T-helper 1 cell treated with Interleukin-12 subunit alpha and Interleukin-12 subunit beta and Interleukin-4 antibody, amounts not matched to agents 30 μg/mL and 1 μg/mL, for 36 hours (primary cell): ENCODE results near the gene GFM2.
"Not testable (repeated sequence)": the region's sequence is repeated elsewhere in the genome, so short reads cannot be mapped to it uniquely, and the experiment has no call there.

Source experiments
- H3K27ac Mint-ChIP-seq: one replicate; pipeline ENCODE4 v1.8.0; 2021; ENCODE audit warnings: mild to moderate bottlenecking, mixed read lengths
- H3K27me3 Mint-ChIP-seq: one replicate; pipeline ENCODE4 v1.8.0; 2021; ENCODE audit warnings: low read depth, mixed read lengths
- H3K36me3 Mint-ChIP-seq: one replicate; pipeline ENCODE4 v1.8.0; 2021; ENCODE audit warnings: low read depth, mixed read lengths
- H3K4me1 Mint-ChIP-seq: one replicate; pipeline ENCODE4 v1.8.0; 2021; ENCODE audit warnings: low read depth, mixed read lengths
- H3K4me3 Mint-ChIP-seq: one replicate; pipeline ENCODE4 v1.8.0; 2021; ENCODE audit warnings: mild to moderate bottlenecking, moderate library complexity, mixed read lengths
- H3K9me3 Mint-ChIP-seq: one replicate; pipeline ENCODE4 v1.8.0; 2021; ENCODE audit warnings: mixed read lengths

The GFM2 gene

GRCh38 chr5:74762599-74762998 is 4.3 kb downstream of the GFM2 start:
- Mint-ChIP-seq H3K27me3 (no peaks in the 10 kb centered on the region), H3K27ac (no peak overlapping the region), H3K4me3 (no peak overlapping the region), H3K9me3 (no peaks in the 10 kb centered on the region), H3K4me1 (peaks cover 19% of the 10 kb centered on the region), H3K36me3 (peaks cover 12% of the 10 kb centered on the region)

- H3K27ac Mint-ChIP-seq, result no peak overlapping the region
- no peak overlapping the region for H3K4me3 Mint-ChIP-seq
- H3K4me1 Mint-ChIP-seq, result peaks cover 19% of the 10 kb centered on the region
- H3K9me3 Mint-ChIP-seq, result peaks cover 5% of the 10 kb centered on the region
- H3K36me3 Mint-ChIP-seq, result peaks cover 20% of the 10 kb centered on the region
- no peaks in the 10 kb centered on the region for H3K27me3 Mint-ChIP-seq
These were observed 5.7 kb downstream of the GFM2 start for GRCh38 chr5:74761241-74761640.

- H3K4me1 Mint-ChIP-seq, H3K27ac Mint-ChIP-seq, H3K9me3 Mint-ChIP-seq, H3K27me3 Mint-ChIP-seq, H3K4me3 Mint-ChIP-seq: not testable (repeated sequence)
- H3K36me3 Mint-ChIP-seq, result peaks cover 40% of the 10 kb centered on the region
These were observed 18.2 kb downstream of the GFM2 start for GRCh38 chr5:74748742-74749141.

GRCh38 chr5:74738406-74738805 is 28.5 kb downstream of the GFM2 start:
- peaks cover 19% of the 10 kb centered on the region for H3K36me3 Mint-ChIP-seq
- no peak overlapping the region for H3K27ac Mint-ChIP-seq
- no peaks in the 10 kb centered on the region for H3K9me3 Mint-ChIP-seq
- no peak overlapping the region for H3K4me3 Mint-ChIP-seq
- H3K4me1 Mint-ChIP-seq, result no peaks in the 10 kb centered on the region
- H3K27me3 Mint-ChIP-seq, result no peaks in the 10 kb centered on the region

GRCh38 chr5:74736759-74737158 is 30.2 kb downstream of the GFM2 start:
- Mint-ChIP-seq H3K9me3 (no peaks in the 10 kb centered on the region), H3K36me3 (peaks cover 20% of the 10 kb centered on the region), H3K4me3 (no peak overlapping the region), H3K27me3 (no peaks in the 10 kb centered on the region), H3K4me1 (no peaks in the 10 kb centered on the region), H3K27ac (no peak overlapping the region)

- peaks cover 4% of the 10 kb centered on the region for H3K4me1 Mint-ChIP-seq
- no peaks in the 10 kb centered on the region for H3K9me3 Mint-ChIP-seq
- no peak overlapping the region for H3K27ac Mint-ChIP-seq
- H3K4me3 Mint-ChIP-seq, result no peak overlapping the region
- peaks cover 32% of the 10 kb centered on the region for H3K36me3 Mint-ChIP-seq
- H3K27me3 Mint-ChIP-seq, result no peaks in the 10 kb centered on the region
These were observed 41.6 kb downstream of the GFM2 start for GRCh38 chr5:74725331-74725730.

- Mint-ChIP-seq H3K4me3 (no peak overlapping the region), H3K27me3 (no peaks in the 10 kb centered on the region), H3K27ac (no peak overlapping the region), H3K4me1 (peaks cover 4% of the 10 kb centered on the region), H3K36me3 (peaks cover 44% of the 10 kb centered on the region), H3K9me3 (no peaks in the 10 kb centered on the region)
These were observed 44.6 kb downstream of the GFM2 start for GRCh38 chr5:74722271-74722670.

- Mint-ChIP-seq H3K4me1 (peaks cover 4% of the 10 kb centered on the region), H3K27me3 (no peaks in the 10 kb centered on the region), H3K36me3 (peaks cover 46% of the 10 kb centered on the region), H3K9me3 (no peaks in the 10 kb centered on the region), H3K27ac (no peak overlapping the region), H3K4me3 (no peak overlapping the region)
These were observed 49.3 kb downstream of the GFM2 start for GRCh38 chr5:74717596-74717995.

GRCh38 chr5:74693191-74693590 is 73.7 kb downstream of the GFM2 start:
- H3K36me3 Mint-ChIP-seq, result peaks cover 29% of the 10 kb centered on the region
- H3K4me1 Mint-ChIP-seq, result peaks cover 5% of the 10 kb centered on the region
- no peaks in the 10 kb centered on the region for H3K27me3 Mint-ChIP-seq
- no peaks in the 10 kb centered on the region for H3K9me3 Mint-ChIP-seq
- no peak overlapping the region for H3K4me3 Mint-ChIP-seq
- no peak overlapping the region for H3K27ac Mint-ChIP-seq

- no peak overlapping the region for H3K27ac Mint-ChIP-seq
- H3K27me3 Mint-ChIP-seq, result peaks cover 15% of the 10 kb centered on the region
- peaks cover 19% of the 10 kb centered on the region for H3K36me3 Mint-ChIP-seq
- peak overlapping the region; percentile 87 for H3K4me3 Mint-ChIP-seq
- peaks cover 23% of the 10 kb centered on the region for H3K4me1 Mint-ChIP-seq
- no peaks in the 10 kb centered on the region for H3K9me3 Mint-ChIP-seq
These were observed 79.8 kb downstream of the GFM2 start for GRCh38 chr5:74686962-74687751.

- peaks cover 19% of the 10 kb centered on the region for H3K27me3 Mint-ChIP-seq
These were observed 80.8 kb downstream of the GFM2 start for GRCh38 chr5:74685979-74686631.

GRCh38 chr5:74684900-74685851 is 81.7 kb downstream of the GFM2 start, which contains the start of gene HEXB:
HEXB (plus strand) TSS chr5:74685233; CDS start chr5:74685261, 28 bp downstream.
- peaks cover 23% of the 10 kb centered on the region for H3K4me1 Mint-ChIP-seq
- H3K36me3 Mint-ChIP-seq, result peaks cover 15% of the 10 kb centered on the region
- peak within 1 kb of the TSS; percentile 87 for H3K4me3 Mint-ChIP-seq
- no peaks in the 10 kb centered on the region for H3K9me3 Mint-ChIP-seq
- H3K27me3 Mint-ChIP-seq, result peaks cover 25% of the 10 kb centered on the region
- peak within 1 kb of the TSS; percentile 56 for H3K27ac Mint-ChIP-seq

More at GRCh38 chr5:74685979-74686631, 80.8 kb downstream of the GFM2 start:
- Mint-ChIP-seq H3K36me3 (peaks cover 15% of the 10 kb centered on the region), H3K4me1 (peaks cover 23% of the 10 kb centered on the region), H3K9me3 (no peaks in the 10 kb centered on the region), H3K4me3 (peak overlapping the region; percentile 87), H3K27ac (peak overlapping the region; percentile 56)

- Mint-ChIP-seq H3K4me1 (peaks cover 3% of the 10 kb centered on the region), H3K36me3 (no peaks in the 10 kb centered on the region), H3K9me3 (no peaks in the 10 kb centered on the region), H3K27ac (no peak overlapping the region), H3K4me3 (no peak overlapping the region), H3K27me3 (peaks cover 47% of the 10 kb centered on the region)
These were observed 87.0 kb downstream of the GFM2 start for GRCh38 chr5:74679966-74680365.

GRCh38 chr5:74679300-74679699 is 87.6 kb downstream of the GFM2 start:
- not testable (repeated sequence) for H3K36me3 Mint-ChIP-seq, H3K4me1 Mint-ChIP-seq, H3K4me3 Mint-ChIP-seq, H3K27ac Mint-ChIP-seq, H3K9me3 Mint-ChIP-seq
- H3K27me3 Mint-ChIP-seq, result peaks cover 50% of the 10 kb centered on the region
